ENCODE data around the gene UCN3. TPM values are rescaled to one million over a fixed set of nuclear protein-coding genes. Genes with fewer than 3 reads are reported as not detected.

Gene UCN3
- total and polyA plus RNA-seq, 3 donors from 2014 or later, result not detected

DNA sequence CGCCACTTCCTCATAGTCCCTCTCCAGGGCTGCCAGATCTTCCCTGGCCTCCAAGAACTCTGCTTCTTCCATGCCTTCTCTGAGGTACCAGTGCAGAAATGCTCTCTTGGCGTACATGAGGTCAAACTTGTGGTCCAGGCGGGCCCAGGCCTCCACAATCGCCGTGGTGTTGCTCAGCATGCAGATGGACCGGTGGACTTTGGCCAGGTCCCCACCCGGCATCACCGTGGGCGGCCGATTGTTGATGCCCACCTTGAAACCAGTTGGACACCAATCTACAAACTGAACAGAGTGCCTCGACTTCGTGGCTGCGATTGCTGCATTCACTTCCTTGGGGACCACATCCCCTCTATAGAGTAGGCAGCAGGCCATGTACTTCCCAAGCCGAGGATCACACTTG lies 28.8 kb downstream of the UCN3 start:
- no peaks in the 10 kb centered on the region for H3K9me3 ChIP-seq
- no peak overlapping the region for H3K27ac ChIP-seq
- intact Hi-C loops (cut with DNase I; ENCODE audit: low total_unique reads), result no loop called here
- TF ChIP-seq, protein P1, sequence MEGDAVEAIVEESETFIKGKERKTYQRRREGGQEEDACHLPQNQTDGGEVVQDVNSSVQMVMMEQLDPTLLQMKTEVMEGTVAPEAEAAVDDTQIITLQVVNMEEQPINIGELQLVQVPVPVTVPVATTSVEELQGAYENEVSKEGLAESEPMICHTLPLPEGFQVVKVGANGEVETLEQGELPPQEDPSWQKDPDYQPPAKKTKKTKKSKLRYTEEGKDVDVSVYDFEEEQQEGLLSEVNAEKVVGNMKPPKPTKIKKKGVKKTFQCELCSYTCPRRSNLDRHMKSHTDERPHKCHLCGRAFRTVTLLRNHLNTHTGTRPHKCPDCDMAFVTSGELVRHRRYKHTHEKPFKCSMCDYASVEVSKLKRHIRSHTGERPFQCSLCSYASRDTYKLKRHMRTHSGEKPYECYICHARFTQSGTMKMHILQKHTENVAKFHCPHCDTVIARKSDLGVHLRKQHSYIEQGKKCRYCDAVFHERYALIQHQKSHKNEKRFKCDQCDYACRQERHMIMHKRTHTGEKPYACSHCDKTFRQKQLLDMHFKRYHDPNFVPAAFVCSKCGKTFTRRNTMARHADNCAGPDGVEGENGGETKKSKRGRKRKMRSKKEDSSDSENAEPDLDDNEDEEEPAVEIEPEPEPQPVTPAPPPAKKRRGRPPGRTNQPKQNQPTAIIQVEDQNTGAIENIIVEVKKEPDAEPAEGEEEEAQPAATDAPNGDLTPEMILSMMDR (IDR thresholded peaks at IDR 0.05), result no peak
- TF ChIP-seq POLR2A (IDR thresholded peaks at IDR 0.05), result no peak
- WGBS, 2 donors, result 95 to 96% methylated on average over 13 to 14 of the region's 14 CpGs
- no peaks in the 10 kb centered on the region for H3K36me3 ChIP-seq (ENCODE audit: low read depth, missing control alignments)
- DNase-seq, result no peak
- no peaks in the 10 kb centered on the region for H3K27me3 ChIP-seq
- H3K4me1 ChIP-seq, result no peaks in the 10 kb centered on the region
- H3K4me3 ChIP-seq, result no peak overlapping the region

DNA sequence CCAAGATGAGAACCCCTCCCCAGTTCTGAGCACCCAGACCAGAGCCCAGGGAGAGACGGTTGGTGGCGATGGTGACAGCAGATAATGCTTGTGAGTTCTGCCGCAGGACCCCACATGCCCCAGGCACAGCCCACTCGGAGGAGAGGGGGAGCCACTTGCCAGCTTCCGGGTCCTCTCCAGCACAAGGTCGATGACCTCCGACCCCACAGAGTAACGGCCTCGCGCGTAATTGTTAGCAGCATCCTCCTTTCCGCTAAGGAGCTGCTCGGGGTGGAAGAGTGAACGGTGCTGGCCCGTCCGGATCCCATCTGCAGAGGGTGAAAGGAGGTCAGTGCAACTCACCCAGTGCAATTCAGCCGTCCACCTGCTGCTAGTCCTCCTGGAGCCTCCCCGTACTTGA lies 30.4 kb downstream of the UCN3 start:
- Histone ChIP-seq H3K27me3 (no peaks in the 10 kb centered on the region), H3K36me3 (ENCODE audit: low read depth, missing control alignments) (no peaks in the 10 kb centered on the region), H3K27ac (no peak overlapping the region), H3K4me1 (no peaks in the 10 kb centered on the region), H3K9me3 (no peaks in the 10 kb centered on the region), H3K4me3 (no peak overlapping the region)
- TF ChIP-seq POLR2A (IDR thresholded peaks at IDR 0.05), result no peak
- TF ChIP-seq, protein P1 (IDR thresholded peaks at IDR 0.05), result no peak
- intact Hi-C loops (cut with DNase I; ENCODE audit: low total_unique reads), result no loop called here
- DNase-seq, result no peak
- 88 to 91% methylated on average over 18 of the region's 18 CpGs for WGBS, 2 donors

DNA sequence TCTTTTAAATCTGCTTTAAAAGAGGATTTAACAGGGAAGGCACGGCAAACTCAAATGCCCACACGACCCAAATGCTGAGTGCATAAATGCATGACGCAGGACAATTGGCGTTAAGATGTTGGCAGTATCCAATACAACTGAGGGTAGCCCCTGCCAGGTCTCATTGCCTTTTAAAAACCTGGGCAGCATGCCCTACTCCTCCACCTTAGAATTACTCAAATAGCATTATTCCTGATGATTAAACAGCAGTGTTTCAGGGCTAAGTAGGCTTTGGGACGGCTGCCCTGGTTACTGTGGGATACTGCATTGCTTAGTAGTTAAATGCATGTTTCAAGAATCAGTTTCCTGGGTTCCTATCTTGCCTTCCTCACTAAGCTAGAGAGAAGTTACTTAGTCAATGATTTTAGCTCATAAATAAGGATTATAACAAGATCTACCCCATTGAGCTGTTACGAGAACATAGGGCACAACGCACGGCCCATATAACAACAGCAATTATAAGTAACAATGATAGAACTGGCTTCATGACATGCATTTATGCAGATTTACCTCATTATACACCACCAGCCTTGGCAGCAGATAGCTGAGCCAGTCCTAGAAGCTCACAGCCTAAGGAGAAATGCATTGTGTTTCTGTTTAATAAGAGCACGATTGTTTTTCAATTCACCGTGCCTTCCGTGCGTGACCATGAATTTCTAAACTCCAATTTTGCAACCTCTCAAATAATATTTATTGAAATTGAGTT lies 32.0 kb downstream of the UCN3 start:
- WGBS, 2 donors, result 89 to 91% methylated on average over 12 of the region's 12 CpGs
- no peaks in the 10 kb centered on the region for H3K27me3 ChIP-seq
- H3K4me3 ChIP-seq, result no peak overlapping the region
- H3K36me3 ChIP-seq (ENCODE audit: low read depth, missing control alignments), result no peaks in the 10 kb centered on the region
- TF ChIP-seq, protein P1 (IDR thresholded peaks at IDR 0.05), result no peak
- no peak for TF ChIP-seq POLR2A (IDR thresholded peaks at IDR 0.05)
- no peak for DNase-seq
- H3K4me1 ChIP-seq, result no peaks in the 10 kb centered on the region
- intact Hi-C loops (cut with DNase I; ENCODE audit: low total_unique reads), result no loop called here
- no peak overlapping the region for H3K27ac ChIP-seq
- no peaks in the 10 kb centered on the region for H3K9me3 ChIP-seq

DNA sequence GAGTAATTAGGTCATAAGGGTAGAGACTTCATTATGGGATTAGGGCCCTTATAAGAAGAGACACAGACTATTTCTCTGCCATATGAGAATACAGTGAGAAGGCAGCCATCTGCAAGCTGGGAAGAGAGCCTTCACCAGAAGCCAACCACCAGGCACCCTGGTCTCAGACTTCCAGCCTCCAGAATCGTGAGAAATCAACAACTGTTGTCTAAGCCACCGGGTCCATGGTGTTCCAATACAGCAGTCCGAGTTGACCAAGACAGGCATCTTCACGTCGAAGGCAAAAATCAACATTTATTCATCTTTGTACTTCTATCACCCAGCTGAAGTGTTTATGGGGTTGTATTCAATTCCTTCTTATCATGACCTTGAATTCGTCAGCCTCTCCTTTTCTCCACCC lies 34.6 kb downstream of the UCN3 start:
- no peak overlapping the region for H3K27ac ChIP-seq
- no peak overlapping the region for H3K4me3 ChIP-seq
- no peaks in the 10 kb centered on the region for H3K9me3 ChIP-seq
- intact Hi-C loops (cut with DNase I; ENCODE audit: low total_unique reads), result no loop called here
- no peaks in the 10 kb centered on the region for H3K36me3 ChIP-seq (ENCODE audit: low read depth, missing control alignments)
- no peak for TF ChIP-seq POLR2A (IDR thresholded peaks at IDR 0.05)
- TF ChIP-seq, protein P1 (IDR thresholded peaks at IDR 0.05), result no peak
- DNase-seq, result no peak
- H3K27me3 ChIP-seq, result no peaks in the 10 kb centered on the region
- no peaks in the 10 kb centered on the region for H3K4me1 ChIP-seq
- 56 to 66% methylated on average over 6 of the region's 6 CpGs for WGBS, 2 donors

Measured in testis (tissue), 3 donors.